Stimulated activated CD8-positive, alpha-beta memory T cell treated with anti-CD3 and anti-CD28 coated beads, Interleukin-12 subunit alpha, Interleukin-12 subunit beta, amount 100 ng/mL, for 24 hours (primary cell): ENCODE results near the gene PLCXD3.
"Not testable (repeated sequence)": the region's sequence is repeated elsewhere in the genome, so short reads cannot be mapped to it uniquely, and the experiment has no call there.

Experiments
- DNase-seq: peaks from one replicate; pipeline ENCODE4 v3.0.0-alpha.2; 2020; ENCODE audit errors: extremely low read depth

Gene PLCXD3

DNA sequence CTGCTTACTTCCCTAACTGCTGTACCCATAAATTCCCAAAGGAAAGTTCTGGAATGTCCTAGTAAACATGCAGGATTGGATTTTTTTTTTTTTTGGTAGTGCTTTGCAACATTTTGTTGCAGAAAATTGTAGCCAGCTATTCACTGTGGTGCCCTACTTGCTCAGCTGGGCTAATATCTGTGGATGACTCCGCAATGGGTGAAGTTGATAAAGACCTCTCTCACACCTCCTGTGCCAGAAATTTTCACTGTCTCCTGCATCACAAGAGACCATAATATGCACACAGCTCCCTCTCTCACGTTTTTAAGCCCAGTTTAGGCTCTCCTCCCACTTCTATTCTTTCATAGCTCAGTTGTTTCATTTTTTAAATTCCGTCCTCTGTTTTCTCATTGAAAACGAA is 160.6 kb downstream of the PLCXD3 start:
- no peak for DNase-seq

DNA sequence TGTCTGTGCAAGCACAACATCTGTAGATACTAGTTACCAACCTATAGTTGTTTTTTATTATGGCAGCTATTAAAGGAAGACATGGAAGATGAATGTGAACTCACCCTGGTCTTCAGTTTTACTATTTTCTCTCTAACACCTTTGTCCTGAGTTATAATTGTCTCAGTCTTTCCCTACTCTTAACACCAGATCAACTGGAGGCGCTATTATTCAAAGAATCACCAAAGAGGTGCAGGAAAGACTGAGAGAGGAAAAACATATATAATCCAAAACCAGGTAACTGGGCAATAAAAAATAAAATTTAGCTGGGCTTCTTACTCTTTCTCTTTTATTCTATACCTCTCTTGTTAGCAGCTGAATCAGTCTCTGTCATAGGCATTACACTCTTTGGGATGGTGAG is 162.8 kb downstream of the PLCXD3 start:
- no peak for DNase-seq

DNA sequence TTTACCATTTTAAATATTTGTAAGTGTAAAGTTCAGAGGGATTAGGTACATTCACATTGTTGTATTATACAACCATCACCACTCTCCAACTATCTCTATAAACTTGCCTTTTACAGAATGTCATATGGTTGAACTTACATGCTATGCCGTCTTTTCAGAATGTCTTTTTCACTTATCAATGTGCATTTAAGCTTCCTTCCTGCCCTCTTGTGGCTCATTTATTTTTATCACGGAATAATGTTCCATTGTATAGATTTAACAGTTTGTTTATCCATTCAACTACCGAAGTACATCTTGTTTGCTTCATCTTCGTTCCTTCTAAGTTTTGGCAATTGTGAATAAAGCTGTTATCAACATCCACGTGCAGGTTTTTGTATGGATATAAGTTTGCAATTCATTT is 163.8 kb downstream of the PLCXD3 start:
- DNase-seq, result no peak

DNA sequence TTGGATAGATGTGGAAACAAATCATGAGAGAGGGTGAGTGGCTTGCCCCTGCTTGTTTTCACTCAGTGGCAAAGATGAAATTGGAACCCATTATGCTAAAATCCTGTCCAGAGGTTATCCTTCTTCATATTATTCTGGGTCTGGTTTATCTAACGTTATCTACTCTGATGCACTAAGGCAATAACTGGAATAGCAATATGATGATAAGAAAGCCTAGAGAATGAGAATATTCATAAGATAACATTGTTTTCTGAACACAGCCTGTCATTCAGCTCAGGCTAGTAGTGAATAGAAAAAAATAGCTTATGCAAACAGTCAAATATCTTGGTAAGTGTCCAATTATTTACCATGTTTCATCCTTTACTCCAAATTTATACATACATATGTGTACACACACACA is 165.1 kb downstream of the PLCXD3 start:
- DNase-seq, result no peak

DNA sequence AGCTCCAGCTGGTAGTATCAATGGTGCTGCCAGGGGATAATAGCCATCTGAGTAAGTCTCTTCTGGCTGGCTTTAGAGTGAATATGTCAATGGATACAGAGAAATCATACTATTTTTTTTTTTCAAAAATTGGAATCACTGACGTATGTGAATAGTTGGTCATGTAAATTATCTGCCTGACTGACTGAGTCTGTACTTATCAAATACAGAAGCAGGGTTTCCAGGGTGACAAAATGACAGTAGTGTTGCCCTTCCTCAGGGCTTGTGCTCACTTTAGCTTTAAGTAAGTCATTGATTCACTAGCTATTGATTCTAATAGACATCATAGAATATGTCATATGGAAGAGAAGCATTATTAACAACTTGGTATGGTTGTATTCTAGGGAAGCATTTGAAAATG is 171.1 kb downstream of the PLCXD3 start:
- no peak for DNase-seq

DNA sequence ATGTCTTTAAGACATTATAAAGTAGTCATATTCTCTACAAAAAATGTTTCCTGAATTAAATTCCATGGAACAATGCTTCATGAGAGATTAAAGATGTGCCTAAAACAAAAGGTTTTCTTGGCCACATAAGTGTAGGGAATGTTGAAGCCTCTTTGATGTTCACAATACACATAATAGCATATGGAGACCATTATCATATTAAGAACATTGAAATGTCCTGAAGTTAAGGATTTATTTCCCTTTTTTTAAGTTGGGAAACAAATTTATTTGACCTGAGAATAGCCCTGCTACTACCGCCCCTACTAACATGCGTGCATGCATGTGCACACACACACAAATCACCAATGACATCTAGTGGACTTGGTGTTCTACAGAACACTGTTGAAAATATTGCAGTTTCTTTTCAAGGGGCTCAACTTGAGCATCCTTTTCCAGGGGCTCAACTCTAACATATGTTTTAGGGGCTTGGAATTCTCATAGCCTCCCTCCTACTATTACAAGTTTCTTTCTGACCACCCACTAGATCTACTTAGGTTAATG is 172.2 kb downstream of the PLCXD3 start:
- DNase-seq, result no peak

DNA sequence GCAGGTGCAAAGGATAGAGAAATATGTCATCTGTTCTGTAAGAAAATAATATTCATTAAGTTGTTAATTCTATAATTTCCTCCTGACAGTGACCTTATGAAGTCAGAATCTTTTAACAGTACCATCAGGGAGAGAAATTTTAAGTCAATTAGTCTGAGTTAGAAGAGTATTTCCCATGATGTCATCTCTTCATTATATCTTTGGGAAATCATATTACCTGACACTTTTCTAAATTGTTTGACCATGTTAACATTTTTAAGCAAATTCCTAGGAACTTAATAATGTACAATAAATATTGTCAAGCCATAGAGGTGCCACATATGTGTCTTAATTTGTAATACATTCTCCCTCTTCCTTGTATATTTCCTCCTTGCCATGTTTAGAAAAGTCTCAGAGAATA is 172.7 kb downstream of the PLCXD3 start:
- no peak for DNase-seq

DNA sequence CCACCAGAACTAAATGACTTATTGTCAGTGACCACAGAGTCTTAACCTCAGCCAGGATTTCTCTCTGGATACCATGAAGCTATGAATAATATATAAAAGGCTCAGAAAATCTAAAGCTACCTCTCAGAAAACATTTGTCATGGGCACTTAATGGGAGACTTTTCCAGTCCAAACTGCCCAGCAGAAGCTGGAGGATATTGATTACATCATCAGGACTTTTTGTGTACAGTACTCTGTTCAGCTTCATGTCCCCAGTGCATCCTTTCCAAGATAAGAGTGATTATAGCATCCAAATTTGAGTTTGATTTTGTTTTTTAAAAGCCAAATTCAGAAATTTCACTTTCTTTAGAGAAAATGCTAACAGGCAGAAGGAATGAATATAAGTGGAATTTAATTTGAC is 173.2 kb downstream of the PLCXD3 start:
- DNase-seq, result no peak

DNA sequence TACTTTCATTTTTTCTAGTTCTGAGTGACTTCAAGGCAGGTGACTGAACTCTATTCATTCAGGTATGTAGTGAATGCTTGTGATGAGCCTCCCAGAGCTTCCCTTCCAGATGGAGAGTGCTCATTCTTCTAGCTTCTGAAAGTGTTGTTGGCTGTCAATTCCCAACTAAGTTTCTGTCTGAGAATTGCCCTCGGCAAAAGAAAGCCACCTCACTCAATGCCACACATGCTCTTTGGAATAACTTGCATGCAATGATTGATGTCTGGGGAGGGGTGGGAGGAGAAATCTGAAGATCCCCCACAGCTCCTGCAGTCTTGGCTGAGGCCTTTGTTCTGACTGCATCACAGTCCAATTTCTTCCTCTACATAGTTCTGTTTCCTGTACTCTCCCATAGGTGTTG is 173.9 kb downstream of the PLCXD3 start:
- DNase-seq, result no peak

DNA sequence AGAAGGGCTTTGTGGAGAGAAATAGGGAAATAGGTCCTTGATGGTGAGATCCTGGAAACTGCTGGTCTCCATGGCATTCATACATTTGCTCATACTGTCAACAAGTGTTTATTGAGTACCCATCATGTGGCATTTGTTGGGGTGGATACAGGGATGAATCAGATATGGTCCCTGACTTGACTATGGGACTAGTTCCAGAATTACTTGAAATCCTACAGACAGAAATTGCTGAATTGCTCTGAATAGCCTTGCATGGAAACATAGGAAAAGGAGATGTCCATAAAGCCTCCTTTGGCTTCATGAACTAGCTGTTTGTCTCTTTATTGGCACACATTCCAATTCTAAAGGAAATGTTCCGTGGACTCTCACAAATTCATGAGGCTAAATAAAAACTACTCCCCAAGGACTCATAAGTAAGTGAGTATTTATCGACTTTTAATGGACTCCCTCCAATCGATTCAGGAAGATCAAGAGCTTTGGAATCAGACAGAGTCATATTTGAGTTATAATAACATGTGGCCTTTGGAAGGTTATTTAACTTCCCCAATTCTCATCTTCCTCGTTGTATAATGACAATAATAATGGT is 174.7 kb downstream of the PLCXD3 start:
- no peak for DNase-seq

DNA sequence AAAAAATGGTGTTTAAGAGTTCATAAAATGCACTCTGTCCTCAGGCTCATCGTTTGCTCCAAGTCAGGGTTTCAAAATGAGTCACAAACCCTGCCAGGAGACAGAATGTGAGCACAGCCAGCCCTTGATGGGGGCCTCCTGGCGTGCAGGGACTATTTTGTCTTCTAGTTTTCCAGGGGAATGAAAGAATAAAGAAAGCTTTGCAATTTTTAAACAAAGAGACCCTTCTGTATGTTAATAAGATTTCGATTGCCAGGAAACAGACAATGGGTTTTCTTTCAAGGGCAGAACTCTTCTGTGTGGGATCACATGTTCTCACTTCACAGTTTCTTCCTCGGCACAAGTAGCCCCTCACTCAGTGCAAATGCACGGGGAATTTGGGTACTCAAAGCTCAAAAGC is 175.6 kb downstream of the PLCXD3 start:
- no peak for DNase-seq

DNA sequence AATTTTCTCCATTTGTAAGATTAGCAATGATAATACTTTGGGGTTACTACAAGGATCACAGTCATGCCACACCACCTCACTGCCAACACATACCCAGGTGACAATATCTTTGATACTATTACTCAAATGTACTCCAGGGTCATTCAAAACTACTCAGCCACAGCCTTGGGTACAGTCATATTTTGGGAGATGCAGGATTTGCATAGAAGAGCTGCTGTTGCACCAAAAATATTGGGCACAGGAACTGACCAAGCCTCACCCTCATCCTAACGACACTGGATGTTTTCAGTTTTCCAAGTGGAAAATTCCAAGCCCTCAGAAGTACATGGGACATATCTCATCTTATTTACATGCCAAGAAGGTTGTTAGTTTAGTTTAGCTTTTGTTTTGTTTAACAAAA is 176.2 kb downstream of the PLCXD3 start:
- no peak for DNase-seq

DNA sequence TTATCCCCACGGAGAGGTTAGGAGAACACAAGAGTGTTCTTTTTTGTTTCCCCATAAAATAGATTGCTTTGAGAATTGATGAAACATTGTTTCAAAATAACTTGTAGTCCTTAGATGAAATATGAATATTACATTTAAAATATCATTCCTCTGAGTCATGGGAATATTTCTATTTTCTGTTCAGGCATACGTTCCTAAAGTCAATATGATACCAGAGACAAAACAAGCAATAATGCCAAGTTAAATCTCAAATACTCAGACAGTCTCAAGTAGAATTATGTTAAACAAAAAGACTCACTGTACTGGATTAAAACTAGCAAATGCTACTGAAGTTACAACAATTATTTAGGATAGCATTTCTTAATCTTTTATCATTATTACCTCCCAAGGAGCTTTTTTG is 185.3 kb downstream of the PLCXD3 start:
- DNase-seq, result no peak

DNA sequence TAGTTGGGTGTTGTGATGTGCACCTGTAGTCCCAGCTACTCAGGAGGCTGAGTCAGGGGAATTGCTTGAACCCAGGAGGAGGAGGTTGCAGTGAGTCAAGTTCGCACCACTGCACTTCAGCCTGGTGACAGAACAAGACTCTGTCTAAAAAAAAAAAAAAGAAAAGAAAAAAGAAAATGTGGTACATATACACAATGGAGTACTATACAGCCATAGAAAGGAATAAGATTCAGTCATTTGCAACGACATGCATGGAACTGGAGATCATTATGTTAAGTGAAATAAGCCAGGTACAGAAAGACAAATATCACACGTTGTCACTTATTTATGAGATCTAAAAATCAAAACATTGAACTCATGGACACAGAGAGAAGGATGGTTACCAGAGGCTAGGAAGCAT is 187.6 kb downstream of the PLCXD3 start:
- not testable (repeated sequence) for DNase-seq

DNA sequence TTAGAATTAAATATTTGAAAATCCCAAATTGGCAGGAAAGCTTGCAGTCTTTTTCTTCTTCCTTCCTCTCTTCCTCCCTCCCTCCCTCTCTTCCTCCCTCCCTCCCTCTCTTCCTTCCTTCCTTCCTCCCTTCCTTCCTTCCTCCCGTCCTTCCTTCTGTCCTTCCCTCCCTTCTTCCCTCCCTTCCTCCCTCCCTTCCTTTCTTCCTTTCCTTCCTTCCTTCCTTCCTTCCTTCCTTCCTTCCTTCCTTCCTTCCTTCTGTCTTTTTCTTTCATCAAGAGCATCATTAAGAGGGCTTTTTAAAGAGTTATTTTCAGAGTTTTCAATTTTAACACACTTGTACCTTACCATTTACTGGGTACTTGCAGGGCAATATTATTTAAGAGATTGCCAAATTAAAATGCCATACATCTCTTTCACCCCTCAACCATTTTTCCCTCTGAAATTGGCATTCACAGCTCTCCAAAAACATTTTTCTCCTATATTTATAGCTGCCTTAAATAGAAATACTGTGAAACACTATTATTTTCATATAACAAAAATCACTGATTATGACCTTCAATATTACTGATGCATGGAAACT is 197.8 kb downstream of the PLCXD3 start:
- DNase-seq, result no peak

DNA sequence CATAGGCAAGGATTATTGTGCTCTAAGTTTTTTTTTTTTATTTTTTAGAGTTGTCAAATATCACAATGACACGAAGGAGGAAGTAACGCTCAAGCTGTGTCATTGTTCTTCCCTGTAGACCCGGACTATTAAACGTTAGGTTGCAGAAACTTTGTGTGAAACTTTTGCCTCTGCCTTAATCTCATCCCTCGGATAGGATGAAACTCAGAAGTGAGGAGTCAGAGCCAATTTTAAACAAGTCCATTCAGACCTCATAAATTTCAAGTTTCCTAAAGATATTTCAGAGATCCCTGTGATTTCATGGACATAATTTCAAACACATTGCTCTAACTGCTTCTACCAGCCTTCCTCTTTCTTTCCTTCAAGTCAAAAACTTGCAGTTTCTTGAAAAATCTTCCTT is 198.3 kb downstream of the PLCXD3 start:
- no peak for DNase-seq

DNA sequence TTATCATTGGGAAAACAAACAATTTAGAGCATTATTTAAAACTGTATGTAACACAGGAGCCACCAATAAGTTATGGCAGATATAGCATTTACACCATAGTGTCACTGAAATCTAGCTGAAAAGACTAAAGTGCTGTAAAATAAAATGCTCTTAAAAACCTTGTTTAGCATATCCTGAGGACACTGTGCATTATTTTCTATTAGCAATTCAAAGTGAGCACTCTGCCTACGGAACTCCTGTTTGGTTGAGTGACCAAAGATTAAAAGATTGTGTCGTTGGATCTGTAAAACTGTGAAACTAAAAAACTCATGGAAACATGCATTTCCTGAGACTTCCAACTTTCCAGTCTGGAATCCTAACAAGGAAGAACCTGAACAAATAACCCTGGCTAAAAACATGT is 201.1 kb downstream of the PLCXD3 start:
- no peak for DNase-seq

DNA sequence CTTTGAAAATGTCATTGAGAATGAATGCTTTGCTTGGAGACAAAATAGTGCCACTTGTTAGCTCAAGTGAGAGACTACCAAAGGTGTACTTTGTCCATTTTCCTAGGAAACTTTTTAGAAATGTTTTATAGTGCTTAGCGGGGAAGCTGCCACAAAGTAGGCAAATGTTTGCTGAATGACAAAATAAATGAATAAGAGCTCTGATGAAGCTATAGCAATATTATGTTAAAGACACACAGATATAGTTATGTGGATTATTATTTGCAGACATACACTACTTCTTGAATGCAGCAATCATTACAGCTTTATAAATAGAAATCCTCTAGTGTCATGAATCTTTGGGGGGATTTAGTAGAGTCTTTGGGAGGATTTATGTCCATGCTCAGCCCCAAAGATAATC is 204.4 kb downstream of the PLCXD3 start:
- DNase-seq, result no peak

DNA sequence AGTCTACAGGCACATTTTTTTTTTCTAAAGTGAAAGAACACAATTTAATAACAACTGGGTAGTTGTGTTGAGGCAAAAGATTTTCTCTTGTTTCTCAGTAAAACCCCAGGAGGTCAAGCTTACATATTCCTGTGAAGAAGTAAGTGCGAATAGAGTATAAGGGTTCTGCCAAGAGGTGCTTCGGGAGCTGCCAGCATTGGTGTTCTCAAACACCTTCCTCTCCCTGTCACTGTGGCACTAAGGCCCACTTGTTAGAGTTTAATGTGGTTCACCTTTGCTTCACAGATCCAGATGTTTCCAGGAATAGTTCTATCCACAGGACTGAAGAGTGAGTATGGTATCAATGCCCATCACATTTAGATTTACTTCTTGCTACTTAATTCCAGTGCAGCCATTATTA is 205.3 kb downstream of the PLCXD3 start:
- DNase-seq, result no peak

DNA sequence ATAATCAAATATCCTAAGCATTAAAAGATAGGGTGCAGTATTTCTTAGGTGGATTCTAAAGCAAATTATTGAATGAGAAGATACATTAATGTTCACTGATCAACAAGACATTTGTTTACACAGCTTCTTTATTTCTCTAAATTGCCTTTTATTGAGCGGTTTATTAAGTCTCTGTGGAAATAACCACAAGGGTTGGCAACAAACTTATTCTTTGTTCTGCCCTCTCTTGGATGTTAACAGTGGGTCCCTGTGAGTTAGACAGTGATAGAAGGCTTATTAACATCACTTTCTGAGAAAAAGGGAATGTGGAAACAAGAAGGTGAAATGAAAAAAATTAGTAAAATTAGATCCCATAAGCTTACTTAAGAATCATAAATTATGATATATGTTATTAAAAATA is 214.3 kb downstream of the PLCXD3 start:
- DNase-seq, result no peak

DNA sequence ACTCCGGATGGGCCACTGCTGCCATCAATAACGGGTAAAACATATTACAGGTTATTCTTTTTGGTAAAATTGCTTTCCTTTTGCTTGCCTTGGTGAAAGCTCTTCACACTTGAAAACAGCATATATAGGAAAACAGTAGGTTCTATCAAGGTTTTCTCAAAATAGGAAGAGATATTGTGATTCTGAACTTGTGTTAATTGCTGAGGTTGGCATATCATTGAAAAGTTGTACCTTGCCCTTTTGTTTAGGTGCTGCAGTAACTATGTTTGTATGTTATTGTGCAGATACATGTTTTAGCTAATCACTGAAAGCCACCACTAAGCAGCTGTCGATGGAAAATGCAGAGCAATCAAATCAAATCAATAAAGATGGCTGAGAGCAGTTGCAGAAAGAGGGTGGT is 219.1 kb downstream of the PLCXD3 start:
- no peak for DNase-seq

DNA sequence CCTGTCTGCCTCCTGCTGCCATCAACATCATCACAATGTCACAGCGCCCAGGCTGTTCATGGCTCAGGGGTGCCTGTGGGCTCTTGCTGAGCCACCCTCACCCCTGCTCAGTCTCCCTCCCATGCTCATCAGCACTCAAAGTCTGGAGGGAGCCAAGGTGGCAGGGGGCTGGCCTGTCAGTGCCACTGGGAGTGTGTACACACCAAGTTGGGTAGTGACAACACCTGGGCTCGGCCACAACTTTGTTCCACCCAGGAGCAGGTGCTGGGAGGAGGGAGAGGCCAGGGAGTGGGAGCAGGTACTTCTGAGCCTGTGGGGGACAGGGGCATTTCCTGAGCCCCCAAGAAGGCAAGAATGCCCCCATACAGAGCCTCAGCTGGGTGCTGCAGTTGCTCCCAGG is 219.6 kb downstream of the PLCXD3 start:
- DNase-seq, result no peak

DNA sequence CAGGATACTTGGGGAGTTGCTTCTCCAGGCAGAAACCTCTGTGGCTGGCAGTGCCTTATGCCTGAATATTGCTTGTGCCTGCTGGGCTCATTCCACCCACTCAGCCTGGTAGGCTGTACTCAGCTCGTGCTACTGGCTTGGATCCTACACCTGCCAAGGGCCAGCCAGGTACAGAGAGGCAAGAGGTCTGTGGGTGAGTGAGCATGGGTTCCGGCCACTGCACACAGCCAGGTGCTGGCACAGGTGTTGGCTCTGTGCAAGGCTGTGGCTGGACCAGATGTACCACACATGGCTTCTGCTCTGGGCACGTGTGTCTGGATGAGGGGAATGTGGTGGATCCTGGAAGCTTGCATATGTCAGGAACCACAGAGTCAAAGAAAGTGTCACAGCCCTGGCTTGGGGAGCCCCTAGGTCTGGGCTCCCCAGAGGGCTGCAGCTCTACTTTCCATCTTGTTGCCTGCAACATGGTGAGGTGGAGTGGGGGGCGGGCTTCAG is 220.4 kb downstream of the PLCXD3 start:
- DNase-seq, result no peak

DNA sequence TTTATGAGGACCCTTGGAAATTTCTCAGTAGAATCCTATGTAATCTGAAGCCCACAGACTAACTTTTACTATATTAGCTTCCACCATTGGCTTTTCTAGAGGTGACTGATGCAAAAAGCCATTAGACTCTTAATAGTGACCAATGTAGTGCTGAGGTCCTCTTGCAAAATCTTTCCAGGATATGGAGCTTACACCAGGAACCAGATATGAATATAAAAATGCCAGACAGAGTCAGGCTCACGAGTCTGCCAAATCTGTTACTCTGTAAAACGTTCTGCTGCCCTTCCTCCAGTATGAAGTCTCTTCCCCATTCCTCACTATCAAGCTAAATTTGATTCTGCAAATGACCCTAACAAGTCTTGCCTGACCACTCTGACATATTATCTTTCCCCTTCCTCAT is 223.7 kb downstream of the PLCXD3 start:
- DNase-seq, result no peak
